Measurements from ENCODE around the gene TSPYL4.
"Not testable (repeated sequence)": the region's sequence is repeated elsewhere in the genome, so short reads cannot be mapped to it uniquely, and the experiment has no call there.

TSPYL4 gene

DNA sequence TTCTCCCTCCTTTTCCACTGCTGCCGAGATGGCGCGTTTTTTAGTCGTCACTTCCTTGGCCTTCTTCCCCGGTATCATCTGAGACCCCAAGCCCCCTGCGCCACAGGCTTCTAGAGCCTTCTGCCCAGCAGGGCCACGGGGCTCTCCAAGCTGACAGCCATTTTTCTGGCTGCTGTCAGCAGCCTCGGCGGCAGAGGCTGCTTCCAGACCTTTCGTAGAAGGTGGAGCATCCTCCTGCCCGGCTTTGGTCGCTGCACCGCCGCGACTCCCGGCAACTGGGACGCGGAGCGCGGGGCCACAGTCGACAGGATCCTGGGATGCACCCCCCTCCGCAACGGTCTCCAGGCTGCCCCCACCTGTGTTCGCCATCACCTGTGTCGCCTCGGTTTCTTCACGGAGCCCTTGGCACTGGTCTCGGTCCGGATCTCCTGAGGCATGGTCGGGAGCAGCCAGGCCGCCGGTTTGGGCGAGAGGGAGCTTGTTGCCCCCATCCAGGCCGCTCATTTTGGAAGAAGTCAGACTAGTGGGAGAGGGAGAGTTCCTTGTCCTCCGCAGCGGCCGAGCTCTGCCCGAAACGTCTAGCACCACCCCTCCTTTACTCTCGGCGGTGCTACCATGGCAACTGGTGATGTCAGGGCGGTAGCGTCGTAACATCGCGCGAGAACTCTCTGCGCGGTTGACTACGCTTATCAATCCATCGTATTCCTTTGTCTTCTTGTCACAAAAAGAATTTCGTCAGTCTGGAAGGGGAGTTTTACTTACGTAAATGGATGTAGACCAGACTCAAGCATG lies at the start of gene TSPYL4:
Gene TSPYL4, minus strand, starts transcription at position 571 of the 792 bp plus-strand sequence. Its CDS starts 67 bp downstream, at position 504.
- peak; percentile 81 for DNase-seq (ENCODE audit: low read depth)

DNA sequence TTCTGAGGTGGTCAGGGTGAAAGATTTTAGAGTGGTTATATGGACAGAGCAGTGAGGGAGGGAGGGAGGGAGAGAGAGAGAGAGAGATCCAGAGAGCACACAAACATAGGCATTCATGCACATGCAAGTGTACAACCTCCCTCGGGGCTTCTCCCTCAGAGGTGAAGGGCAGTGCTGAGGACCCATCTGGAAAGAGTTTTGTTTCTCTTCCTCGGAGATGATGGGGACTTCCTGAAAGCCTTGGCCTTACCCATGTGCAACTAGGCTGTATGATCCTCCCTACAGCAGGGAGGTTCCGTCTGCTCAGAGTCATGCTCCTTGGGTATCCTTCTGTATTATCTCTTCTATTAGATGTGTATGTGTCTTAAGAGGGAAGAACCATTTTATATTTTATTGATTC lies 47.2 kb upstream of the TSPYL4 start:
- DNase-seq (ENCODE audit: low read depth), result no peak

- no peak for DNase-seq (ENCODE audit: low read depth)
Observed at GRCh38 chr6:116300566-116300965, 46.7 kb upstream of the TSPYL4 start.

DNA sequence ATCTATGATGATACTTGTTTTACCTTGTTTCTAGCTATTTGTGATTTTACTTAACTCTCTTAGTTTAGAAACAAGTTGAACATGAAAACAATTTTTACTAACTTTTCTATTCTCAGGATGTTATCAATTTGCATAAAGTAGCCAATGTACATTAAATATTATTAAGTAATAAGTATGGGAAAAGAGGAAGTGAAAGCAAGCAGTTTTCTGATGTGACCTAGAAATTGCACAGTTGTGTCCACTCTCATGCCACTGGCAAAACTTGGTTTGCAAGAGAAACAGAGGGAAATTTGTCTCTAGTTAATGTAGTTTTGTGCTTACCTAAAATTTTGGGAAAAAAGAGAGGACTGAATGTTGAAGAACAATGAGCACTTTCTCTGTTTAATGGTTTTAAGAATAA lies 45.1 kb upstream of the TSPYL4 start:
- DNase-seq (ENCODE audit: low read depth), result no peak

GRCh38 chr6:116298273-116298672 lies 44.4 kb upstream of the TSPYL4 start:
- no peak for DNase-seq (ENCODE audit: low read depth)

DNA sequence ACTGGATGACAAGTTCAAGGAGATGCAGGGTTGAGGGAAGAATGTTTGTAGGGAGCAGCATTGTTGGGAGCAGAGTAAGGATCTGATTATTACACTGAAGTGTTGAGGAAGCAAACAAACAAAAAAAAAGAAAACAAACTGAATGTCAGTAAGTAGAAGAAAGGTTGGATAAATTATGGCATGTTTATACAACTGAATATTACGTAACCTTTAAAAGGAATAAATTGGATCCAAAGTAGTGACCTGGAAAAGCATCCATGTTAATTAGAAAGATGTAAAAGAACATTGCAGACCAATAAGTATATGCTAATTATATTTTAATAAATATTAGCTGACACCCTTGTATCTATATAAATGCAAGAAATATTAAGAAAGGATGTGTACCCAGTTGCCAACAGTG lies 38.7 kb upstream of the TSPYL4 start:
- DNase-seq (ENCODE audit: low read depth), result no peak

DNA sequence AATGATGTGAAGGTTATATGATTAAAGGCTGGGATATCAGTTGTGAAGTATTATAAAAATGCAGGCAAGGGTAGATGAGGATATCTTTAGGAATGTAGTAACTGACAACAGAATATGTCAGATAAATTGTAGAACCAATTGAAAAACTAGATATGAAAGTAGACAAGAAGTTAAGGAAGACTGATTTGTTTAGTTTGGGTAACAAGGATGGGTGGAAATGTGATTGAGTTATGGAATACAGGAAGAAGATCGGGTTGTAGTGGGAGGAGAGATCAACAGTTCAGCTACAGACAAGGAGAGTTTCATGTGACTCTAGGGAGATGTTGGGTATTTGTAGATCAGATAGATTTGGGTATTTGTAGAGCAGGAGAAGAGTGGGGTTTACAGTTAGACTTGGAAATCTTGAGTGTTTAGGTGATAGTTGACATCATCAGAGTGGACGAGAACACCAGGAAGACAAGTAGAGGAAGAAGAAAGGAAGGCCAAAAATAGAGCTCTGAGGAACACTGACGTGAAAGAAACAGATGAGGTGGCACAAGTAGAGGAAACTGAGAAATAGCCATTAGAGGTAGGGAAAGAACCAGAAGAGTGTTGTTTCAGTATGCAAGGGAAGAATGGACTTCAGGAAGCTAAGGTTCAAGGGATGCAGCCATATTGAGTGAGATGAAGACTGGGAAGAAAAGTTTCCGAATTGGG lies 38.0 kb upstream of the TSPYL4 start:
- no peak for DNase-seq (ENCODE audit: low read depth)

DNA sequence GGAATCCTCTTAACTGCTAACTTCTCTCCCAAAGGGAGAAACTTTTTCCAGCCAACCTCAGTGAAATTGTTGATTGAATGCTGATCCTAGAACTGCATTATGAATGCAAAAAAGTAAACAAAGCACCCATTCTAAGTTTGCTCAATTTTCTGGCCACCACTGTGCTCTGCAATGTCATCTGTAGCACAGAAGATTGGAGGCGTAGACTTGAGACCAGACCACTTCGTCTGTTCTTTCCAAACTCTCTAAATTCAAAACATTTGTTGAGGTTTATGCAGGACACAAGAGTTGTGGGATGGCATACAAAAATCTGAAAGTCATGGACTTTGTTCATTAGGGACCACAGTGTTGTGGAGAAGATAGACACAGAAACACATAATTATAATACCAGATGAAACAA lies 36.9 kb upstream of the TSPYL4 start:
- DNase-seq (ENCODE audit: low read depth), result no peak

- DNase-seq (ENCODE audit: low read depth), result no peak
Observed at GRCh38 chr6:116289876-116290275, 36.0 kb upstream of the TSPYL4 start.

- no peak for DNase-seq (ENCODE audit: low read depth)
Observed at GRCh38 chr6:116287689-116288282, 33.9 kb upstream of the TSPYL4 start.

GRCh38 chr6:116286773-116287358 lies 33.0 kb upstream of the TSPYL4 start:
- no peak for DNase-seq (ENCODE audit: low read depth)

GRCh38 chr6:116284984-116285383 lies 31.1 kb upstream of the TSPYL4 start:
- DNase-seq (ENCODE audit: low read depth), result not testable (repeated sequence)

DNA sequence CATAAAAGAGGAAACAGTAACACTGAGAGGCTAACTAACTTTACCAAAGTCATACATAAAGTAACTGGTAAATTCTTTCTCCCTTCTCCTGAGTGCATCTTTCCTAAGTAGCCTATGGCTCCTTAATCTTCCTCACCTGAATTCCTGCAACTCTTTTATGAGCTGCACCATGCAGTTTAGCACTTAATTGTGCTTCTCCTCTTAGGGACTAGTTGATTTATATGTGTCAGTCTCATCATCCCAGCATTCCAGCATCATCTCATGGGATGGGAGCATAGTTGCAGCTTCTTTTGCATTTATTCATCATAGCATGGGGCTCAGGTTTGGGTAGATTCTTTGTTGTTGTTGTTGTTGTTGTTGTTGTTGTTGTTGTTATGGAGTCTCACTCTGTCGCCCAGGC lies 29.3 kb upstream of the TSPYL4 start:
- no peak for DNase-seq (ENCODE audit: low read depth)

DNA sequence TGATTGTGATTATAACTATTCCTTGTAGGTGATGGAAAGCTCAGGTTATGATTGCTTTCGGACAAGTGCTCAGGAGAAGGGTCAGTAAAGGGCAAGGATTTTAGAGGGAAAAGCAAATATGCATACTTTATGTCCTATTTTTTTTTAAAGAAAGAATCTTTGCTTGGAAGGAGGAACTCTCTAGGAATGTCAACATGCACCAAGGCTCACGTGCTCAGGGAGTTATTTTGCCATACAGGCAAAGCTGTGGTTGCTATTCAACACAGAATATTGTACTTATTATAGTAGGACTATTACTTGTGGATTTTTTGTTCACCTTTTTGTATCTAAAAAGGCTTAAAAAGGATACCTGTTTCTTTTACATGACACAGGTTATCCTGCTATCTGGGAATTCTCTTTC lies 28.8 kb upstream of the TSPYL4 start:
- no peak for DNase-seq (ENCODE audit: low read depth)

DNA sequence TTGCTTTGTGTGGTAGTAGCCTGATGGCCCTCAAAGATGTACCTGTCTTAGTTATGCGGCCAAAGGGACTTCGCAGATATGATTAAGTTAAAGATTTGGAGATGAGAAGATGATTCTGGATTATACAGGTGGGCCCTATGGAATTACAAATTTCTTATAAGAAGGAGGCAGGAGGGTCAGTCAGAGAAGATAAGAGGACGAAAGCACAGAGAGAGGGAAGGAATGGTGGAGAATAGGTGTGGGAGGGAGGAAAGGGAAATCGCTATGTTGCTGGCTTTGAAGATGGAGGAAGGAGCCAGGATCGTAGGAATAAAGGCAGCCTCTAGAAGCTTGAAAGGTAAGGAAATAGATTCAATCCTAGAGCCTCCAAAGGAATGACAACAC lies 27.1 kb upstream of the TSPYL4 start:
- no peak for DNase-seq (ENCODE audit: low read depth)

DNA sequence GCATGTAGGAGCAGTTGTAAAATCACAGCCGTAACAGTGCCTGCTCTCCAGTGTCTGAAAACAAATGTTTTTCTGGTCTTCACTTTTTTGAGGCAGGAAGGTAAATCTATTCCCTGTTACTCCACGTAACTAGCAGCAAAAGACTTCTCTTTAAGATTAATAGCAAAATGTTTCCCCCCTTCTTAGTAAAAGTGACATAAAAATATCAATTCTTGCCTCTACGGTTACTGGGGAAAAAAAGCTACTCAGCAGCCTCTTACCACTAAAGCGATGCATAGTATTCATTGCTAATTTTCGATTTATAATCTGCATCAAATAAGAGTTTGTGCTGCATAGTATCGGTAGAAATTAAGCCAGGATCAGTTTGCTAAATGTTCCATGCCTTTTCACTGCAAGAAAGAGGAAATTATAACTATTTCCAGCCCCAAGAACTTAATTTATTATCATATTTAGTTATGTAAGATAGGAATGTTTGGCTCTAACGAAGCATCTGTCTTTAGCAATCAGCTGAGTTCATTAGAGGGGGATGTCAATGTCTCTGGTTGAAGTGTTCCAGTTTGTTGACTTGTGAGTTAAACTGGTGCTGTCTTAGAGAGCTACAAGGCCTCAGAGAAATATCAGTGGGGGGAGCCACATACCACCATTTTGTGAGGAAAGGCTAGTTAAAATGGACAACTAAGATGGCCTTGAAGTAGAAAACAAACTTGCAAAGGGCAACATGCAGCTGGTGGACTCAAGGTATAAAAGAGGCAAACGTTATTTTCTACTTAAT lies 26.5 kb upstream of the TSPYL4 start:
- DNase-seq (ENCODE audit: low read depth), result no peak

DNA sequence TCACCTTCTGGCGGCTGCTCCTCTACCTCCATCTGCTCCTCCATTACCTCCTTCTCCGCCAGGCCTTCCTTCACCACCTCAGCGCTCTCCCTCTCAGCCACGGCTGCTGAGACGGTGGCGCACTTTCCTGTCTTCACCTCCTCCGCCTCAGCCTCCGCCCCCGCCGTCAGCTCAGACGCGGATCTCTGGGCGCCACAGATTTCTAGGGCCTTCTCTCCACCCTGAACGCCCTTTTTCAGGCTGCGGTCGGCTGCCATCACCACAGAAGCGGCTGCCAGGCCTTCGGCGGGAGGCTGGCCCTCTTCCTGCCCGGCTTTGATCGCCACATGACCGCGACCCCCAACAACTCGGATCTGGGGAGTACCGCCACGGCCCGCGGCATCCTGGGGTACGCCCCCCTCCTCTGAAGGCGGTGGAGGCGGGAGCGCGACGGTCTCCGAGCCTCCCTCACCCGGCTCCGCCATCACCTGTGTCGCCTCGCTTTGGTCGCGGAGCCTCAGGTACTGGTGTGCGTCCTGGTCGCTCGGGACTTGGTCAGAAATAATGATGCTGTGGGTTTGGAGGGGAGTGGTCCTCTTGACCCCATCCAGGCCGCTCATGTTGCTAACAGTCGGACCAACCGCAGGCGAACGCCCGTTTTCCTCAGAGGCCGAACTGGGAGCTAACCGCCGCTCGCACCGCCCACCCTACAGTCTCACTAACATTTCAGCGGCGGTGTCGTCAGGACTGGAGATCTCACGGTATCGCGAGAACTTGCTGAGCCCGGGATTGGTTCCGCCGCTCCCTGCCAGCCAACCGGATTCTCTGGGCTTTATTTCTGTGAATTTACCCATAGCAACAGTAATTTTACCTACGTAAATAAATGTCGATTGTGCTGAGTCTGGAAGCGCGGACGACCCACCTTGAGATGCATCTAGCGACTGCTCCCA lies 25.6 kb upstream of the TSPYL4 start, which contains the start of gene TSPYL1:
Gene TSPYL1, minus strand, starts transcription at position 699 of the 929 bp plus-strand sequence. Its CDS starts 100 bp downstream, at position 599.
- DNase-seq (ENCODE audit: low read depth), result peak; percentile 91

GRCh38 chr6:116278854-116279231 lies 25.0 kb upstream of the TSPYL4 start:
- DNase-seq (ENCODE audit: low read depth), result no peak

GRCh38 chr6:116278481-116278829 lies 24.6 kb upstream of the TSPYL4 start:
- DNase-seq (ENCODE audit: low read depth), result no peak

DNA sequence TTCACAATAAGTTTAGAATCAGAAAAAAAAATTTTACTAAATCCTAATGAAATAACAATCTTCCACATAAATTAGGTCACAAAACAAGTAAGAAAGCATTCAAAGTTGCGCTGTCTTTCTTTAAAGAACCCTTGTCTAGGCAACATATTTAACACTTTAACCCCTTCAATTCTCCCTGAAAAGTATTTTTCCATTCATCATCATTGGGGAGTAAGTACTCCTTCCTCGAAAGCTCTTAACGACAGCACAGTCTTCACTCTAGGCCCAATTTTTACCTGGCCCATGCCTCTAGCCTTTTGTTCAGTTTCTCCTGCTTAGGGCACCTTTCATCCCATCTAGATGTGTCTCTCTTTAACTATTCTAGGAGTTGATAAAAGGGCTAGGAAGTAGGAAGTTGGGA lies 23.2 kb upstream of the TSPYL4 start:
- no peak for DNase-seq (ENCODE audit: low read depth)

DNA sequence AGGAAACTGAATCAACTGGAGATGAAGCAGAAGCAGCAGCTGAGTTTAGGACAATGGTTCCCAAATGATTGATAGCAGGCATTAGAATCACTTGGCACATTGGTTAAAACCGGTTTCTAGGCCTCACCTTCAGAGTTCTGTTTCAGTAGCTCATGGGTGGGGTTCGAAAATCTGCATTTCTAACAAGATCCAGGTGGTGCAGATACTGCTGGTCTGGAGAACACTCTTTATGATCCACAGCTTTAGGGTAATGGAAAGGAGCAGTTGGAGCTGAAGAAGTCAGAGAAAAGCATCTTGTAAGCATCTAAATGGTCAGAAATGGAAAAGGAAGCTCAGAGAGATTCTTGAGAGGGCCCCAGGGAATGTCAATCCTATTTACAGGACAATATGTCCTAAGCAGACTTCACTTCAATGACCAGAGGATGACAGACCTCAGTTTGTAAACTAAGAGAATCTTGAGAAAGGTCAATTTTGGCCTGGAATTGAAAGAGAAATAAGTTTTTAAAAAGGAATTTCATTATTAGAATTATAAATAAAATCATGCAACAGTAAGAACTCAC lies 17.4 kb upstream of the TSPYL4 start:
- DNase-seq (ENCODE audit: low read depth), result no peak

All from stimulated activated CD8-positive, alpha-beta memory T cell treated with anti-CD3 and anti-CD28 coated beads, Interleukin-12 subunit alpha, Interleukin-12 subunit beta, amount 100 ng/mL, for 1 hour (primary cell).